ENCODE measurements around the gene R3HDM2. TPM values are rescaled to one million over a fixed set of nuclear protein-coding genes. Genes with fewer than 3 reads are reported as not detected.
A peak's percentile ranks its signal among the peaks of the same experiment; 100 is the strongest.

Gene R3HDM2
- total RNA-seq, 2 donors from 2014 or later, result 49.7 to 51.8 TPM

DNA sequence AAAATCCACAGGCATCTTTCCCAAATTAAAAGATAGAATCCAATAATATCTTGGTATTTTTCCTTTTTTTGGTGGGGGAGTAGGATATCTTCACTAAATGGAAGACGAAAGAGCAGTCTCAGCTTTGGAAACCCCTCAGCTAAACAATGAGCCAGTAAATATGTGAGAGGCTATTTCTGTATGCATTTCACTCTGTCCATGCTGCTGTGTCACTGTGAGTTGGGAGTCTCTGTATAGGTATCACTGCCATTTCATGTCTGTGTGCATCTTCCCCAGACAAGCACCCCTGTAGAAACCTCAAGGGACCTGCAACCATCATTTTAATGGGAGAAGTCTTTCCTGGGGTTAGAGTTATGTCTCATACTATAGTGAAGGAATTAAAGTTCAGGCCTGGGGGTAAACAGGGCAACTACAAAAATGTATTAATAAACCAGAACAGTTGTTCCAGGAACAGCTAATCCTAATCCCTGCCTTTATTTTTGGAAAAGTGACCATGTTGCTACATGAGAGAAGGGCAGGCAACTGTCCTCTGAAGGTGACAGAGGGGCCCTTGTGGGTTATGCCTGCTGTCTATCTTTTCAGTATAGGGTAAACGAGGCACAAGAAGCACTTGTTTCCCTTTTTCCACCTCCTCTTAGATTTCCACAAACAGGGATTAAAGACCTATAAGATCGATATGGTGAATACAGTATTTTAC lies 168.6 kb downstream of the R3HDM2 start:
- DNase-seq (ENCODE audit: low spot score), result no peak
- intact Hi-C loops (cut with DNase I), result loop anchor here (5.0 to 10.0 kb wide), 2 partner anchors 190 to 563 kb away; no protein-coding TSS in a partner anchor

DNA sequence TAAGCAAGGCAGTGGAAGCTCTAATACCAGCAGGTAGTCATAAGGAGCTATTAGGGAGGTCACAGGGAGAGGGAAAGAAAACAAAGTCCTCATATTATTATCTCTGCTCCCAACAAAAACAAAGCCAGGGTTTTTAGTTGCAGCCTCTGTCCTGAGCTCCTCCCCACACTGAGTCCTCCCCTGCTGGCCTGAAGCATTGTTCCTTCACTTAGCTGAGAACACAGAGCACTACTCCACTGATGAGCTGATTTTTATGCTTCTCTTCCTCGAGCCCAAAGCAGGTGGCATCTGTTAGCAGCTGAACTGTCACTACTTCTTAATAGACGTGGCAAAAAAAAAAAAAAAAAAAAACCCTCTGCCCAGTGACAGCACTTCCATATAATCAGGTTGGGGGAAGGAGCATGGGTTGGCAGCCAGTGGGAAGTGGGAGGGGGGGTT lies 169.4 kb downstream of the R3HDM2 start:
- intact Hi-C loops (cut with DNase I), result loop anchor here (5.0 to 10.0 kb wide), 2 partner anchors 191 to 563 kb away; no protein-coding TSS in a partner anchor
- DNase-seq (ENCODE audit: low spot score), result no peak

- intact Hi-C loops (cut with DNase I), result loop anchor here (5.0 to 10.0 kb wide), 2 partner anchors 192 to 564 kb away; no protein-coding TSS in a partner anchor
These were observed 170.5 kb downstream of the R3HDM2 start for GRCh38 chr12:57260366-57260765.

GRCh38 chr12:57258977-57259970 lies 171.6 kb downstream of the R3HDM2 start:
- intact Hi-C loops (cut with DNase I), result loop anchor here in 1 of 2 donors (5.0 kb wide), 1 partner anchor 1412 kb away; no protein-coding TSS in a partner anchor
- peak; percentile 64 for DNase-seq (ENCODE audit: low spot score)

More at GRCh38 chr12:57260366-57260765, 170.5 kb downstream of the R3HDM2 start:
- DNase-seq (ENCODE audit: low spot score), result no peak

DNA sequence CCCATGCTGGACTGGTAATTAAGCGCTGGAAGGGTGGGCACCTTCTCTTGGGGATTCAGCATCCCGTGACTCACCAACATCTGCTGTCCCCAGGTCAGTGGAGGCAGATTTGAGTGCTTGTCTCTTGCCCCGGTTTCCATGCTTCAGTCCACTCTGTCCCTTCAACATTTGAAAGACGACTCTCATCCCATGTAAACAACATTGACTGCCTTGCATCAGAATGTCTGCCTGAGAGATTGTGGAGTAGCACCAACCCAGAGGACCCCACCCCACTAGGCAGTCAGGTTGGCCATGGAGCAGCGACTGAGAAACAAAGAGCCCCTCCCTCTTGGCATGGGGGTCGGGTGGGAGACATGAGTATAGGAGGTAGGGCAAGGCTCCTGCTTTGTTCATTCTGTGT lies 174.9 kb downstream of the R3HDM2 start:
- intact Hi-C loops (cut with DNase I), result loop anchor here in 1 of 2 donors (5.0 kb wide), 1 partner anchor 1409 kb away; no protein-coding TSS in a partner anchor

GRCh38 chr12:57254506-57255280 lies 176.2 kb downstream of the R3HDM2 start:
- peak; percentile 65 for DNase-seq (ENCODE audit: low spot score)
- intact Hi-C loops (cut with DNase I), result loop anchor here in 1 of 2 donors (5.0 kb wide), 1 partner anchor 1407 kb away; no protein-coding TSS in a partner anchor

More for the DNA sequence above, 174.9 kb downstream of the R3HDM2 start:
- peak; percentile 11 for DNase-seq (ENCODE audit: low spot score)

- intact Hi-C loops (cut with DNase I), result no loop called here
- peak; percentile 56 for DNase-seq (ENCODE audit: low spot score)
These were observed 179.9 kb downstream of the R3HDM2 start, which contains the start of gene STAC3 for GRCh38 chr12:57250956-57251355. Gene STAC3, minus strand, starts transcription at chr12:57251187. Its CDS starts 1,551 bp downstream, at chr12:57249636.

- DNase-seq (ENCODE audit: low spot score), result no peak
- intact Hi-C loops (cut with DNase I), result no loop called here
These were observed 180.3 kb downstream of the R3HDM2 start for GRCh38 chr12:57250541-57250940.

DNA sequence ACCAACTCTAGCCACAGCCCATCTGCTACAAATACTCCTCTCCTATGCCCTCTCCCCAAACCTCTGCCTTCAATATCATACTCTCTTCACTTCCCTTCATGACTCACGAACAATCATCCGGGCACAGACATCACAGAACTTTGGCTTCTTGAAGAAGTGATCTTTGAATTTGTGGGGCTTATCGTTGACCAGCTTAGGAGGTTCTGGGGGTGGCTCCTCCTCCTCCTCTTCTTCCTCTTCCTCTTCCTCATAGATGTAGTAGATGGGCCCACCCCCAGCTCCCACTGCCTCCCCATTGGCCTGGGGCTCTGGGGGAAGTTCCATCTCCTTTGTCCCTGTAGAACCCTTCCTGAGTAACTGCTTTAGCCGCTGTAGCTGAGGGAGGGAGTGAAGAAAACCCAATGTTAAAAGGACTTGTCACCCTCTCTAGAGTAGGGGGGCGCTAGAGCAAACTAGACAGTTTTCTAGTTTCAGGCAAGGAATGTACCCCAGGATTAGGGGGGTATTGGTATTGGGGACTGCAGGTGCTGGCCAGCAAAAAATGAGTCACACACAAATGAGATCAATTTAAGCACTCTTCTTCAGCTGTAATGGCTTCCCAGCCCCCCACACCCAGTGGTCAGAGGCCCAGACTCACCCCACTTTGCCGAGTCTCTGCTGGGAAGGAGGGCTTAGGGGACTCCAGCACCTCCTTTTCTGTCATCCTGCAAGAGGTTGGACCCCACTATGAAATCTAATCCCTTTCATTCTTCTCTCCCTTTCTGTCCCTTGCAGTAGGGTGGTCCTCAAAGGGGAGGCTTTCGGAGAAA lies 181.7 kb downstream of the R3HDM2 start:
- intact Hi-C loops (cut with DNase I), result loop anchor here in 1 of 2 donors (5.0 kb wide), 1 partner anchor 108 kb away; no protein-coding TSS in a partner anchor
- peak; percentile 77 for DNase-seq (ENCODE audit: low spot score)

DNA sequence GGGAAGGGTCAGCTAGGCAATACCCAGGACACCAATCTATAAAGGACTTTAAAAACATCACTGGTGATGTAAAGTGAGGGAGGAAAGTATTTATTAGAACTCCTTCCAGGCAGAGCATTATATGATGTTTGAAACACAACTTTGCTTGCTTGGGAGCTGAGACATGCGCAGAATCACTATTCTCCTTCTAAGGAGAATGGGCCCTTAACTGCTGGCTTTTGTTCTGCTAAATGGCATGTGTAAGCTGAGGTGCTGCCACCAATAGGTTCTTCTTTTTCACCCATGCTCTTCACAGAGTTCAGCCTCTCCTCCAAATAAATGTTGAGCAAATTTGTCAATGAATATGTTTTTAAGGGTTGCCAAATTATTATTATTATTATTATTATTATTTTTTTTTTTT lies 183.8 kb downstream of the R3HDM2 start:
- intact Hi-C loops (cut with DNase I), result loop anchor here in 1 of 2 donors (5.0 kb wide), 1 partner anchor 110 kb away; no protein-coding TSS in a partner anchor
- DNase-seq (ENCODE audit: low spot score), result no peak

- intact Hi-C loops (cut with DNase I), result no loop called here
- DNase-seq (ENCODE audit: low spot score), result peak; percentile 46
These were observed 186.5 kb downstream of the R3HDM2 start for GRCh38 chr12:57244312-57244696.

- intact Hi-C loops (cut with DNase I), result no loop called here
- peak; percentile 94 for DNase-seq (ENCODE audit: low spot score)
These were observed 187.1 kb downstream of the R3HDM2 start for GRCh38 chr12:57243521-57244311.

- intact Hi-C loops (cut with DNase I), result no loop called here
- DNase-seq (ENCODE audit: low spot score), result peak; percentile 88
These were observed 188.0 kb downstream of the R3HDM2 start for GRCh38 chr12:57242691-57243454.

DNA sequence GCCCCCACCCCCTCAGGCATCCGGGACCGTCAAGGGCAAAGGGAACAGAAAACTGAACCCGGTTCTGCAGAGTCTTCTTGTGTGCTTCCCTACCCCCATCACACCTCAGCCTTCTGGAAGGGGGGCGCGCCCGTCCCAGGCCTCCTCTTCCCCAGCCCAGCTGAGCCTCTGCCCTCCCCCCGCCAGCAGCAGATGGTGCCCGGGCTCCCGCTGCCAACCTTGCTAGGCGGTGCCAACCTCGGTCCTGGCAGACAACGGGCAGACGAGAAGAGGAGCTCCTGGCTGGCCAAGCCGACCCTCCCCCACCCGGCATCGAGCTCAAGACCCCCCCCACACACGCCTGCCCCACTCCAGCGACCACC lies 188.5 kb downstream of the R3HDM2 start:
- DNase-seq (ENCODE audit: low spot score), result peak; percentile 82
- intact Hi-C loops (cut with DNase I), result no loop called here

- intact Hi-C loops (cut with DNase I), result no loop called here
These were observed 189.2 kb downstream of the R3HDM2 start for GRCh38 chr12:57241402-57242310.

More at GRCh38 chr12:57241402-57242310, 189.2 kb downstream of the R3HDM2 start:
- DNase-seq (ENCODE audit: low spot score), result no peak

All from posterior vena cava (tissue), 2 donors.